ENCODE data around the gene ID1. TPM values are rescaled to one million over a fixed set of nuclear protein-coding genes. Genes with fewer than 3 reads are reported as not detected.

ID1 gene
- total and polyA plus RNA-seq, 10 of the 15 experiments (the other 5 are each of a cell fraction or from before 2014, with no cell fraction given) = 0.09 to 1.3 (median 0.47) TPM; not detected in 2

DNA sequence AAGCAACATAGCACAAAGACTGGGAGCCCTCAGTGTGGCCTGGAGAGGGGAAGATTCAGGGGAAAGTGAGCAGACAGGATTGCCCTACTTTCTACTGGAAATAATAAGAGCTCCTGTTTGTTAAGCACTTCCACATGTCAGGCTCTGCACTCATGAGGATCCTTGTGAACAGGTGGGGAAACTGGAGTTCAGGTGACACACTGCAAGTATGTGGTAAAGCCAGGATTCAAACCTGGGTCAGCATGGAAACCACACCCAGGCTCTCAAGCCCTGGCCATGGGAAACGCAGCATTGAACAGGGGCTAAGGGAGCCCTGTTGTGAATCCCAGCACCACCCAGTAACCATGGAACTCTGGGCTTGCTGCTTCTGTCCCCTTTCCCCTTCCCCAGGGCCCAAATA, 42.8 kb upstream of the ID1 start:
- no peak overlapping the region for H3K27ac ChIP-seq (ENCODE audit: control insufficient read depth, insufficient read depth)
- intact Hi-C loops (cut with micrococcal nuclease; ENCODE audit: unreplicated experiment) (loop anchor here (5.0 kb wide), 1 partner anchor 160 kb away; the partner anchor contains the start of gene BCL2L1), in situ Hi-C loops (cut with MboI) (no loop called here)
- WGBS (ENCODE audit: insufficient coverage, insufficient replicate concordance, low lambda C conversion rate, missing lambda C conversion rate) = 40% methylated on average over 1 of the region's 1 CpG
- no peaks in the 10 kb centered on the region for H3K27me3 ChIP-seq (replicated peaks in 1 of 2; ENCODE audit: control insufficient read depth in 2 of 2, insufficient read depth in 2 of 2, low read length in 1 of 2)
- BruUV-seq (replicated peaks) = no TSS peak
- DNase-seq (ENCODE audit: low read depth, low spot score) (no peak), ATAC-seq (no peak), FAIRE-seq (no peak)
- no peaks in the 10 kb centered on the region for H3K9me3 ChIP-seq (replicated peaks; ENCODE audit: control insufficient read depth, insufficient read depth, low read length)
- no peaks in the 10 kb centered on the region for H3K79me2 ChIP-seq (ENCODE audit: control insufficient read depth, insufficient read depth, low read length)
- no peaks in the 10 kb centered on the region for H3K4me1 ChIP-seq (ENCODE audit: control insufficient read depth, insufficient read depth, low read length)
- no peak overlapping the region for H3K4me2 ChIP-seq (ENCODE audit: control insufficient read depth, insufficient read depth)
- no peaks in the 10 kb centered on the region for H4K20me1 ChIP-seq (ENCODE audit: control insufficient read depth, insufficient read depth)
- ChIA-PET POLR2A (interaction anchor here (1.5 kb wide), 1 partner anchor 11 kb away, joined by 5 read pairs; no protein-coding TSS in a partner anchor), SMC1A (ENCODE audit: uncharacterized antibody, unreplicated experiment) (interaction anchor here (0.8 to 4.7 kb wide), 7 partner anchors 11 to 50 kb away, joined by 3 to 83 read pairs (median 5); partner anchors contain the start of gene ID1), CTCF (interaction anchor here (0.8 to 29.1 kb wide), 23 partner anchors 11 to 202 kb away, joined by 3 to 958 read pairs (median 4); partner anchors contain the start of gene ID1), RAD21 (ENCODE audit: unreplicated experiment) (interaction anchor here (1.0 to 6.3 kb wide), 4 partner anchors 10 to 161 kb away, joined by 4 to 126 read pairs (median 5); partner anchors contain the start of gene BCL2L1)
- H3K36me3 ChIP-seq (ENCODE audit: control insufficient read depth in 2 of 2, insufficient read depth in 2 of 2, low read length in 1 of 2) = peaks cover 16 to 17% of the 10 kb centered on the region in 2 experiments
- no peak overlapping the region for H2AFZ ChIP-seq (ENCODE audit: control insufficient read depth, low read depth, low read length)
- no peak overlapping the region for H3K4me3 ChIP-seq
- H3K9ac ChIP-seq (ENCODE audit: control insufficient read depth, insufficient read depth, low read length) = no peak overlapping the region
- TF ChIP-seq ATF7 (IDR thresholded peaks at IDR 0.05; ENCODE audit: low read depth) = no peak
- no peak for TF ChIP-seq FOXM1 (IDR thresholded peaks at IDR 0.05; ENCODE audit: low read depth, low read length)
- TF ChIP-seq, protein P1, sequence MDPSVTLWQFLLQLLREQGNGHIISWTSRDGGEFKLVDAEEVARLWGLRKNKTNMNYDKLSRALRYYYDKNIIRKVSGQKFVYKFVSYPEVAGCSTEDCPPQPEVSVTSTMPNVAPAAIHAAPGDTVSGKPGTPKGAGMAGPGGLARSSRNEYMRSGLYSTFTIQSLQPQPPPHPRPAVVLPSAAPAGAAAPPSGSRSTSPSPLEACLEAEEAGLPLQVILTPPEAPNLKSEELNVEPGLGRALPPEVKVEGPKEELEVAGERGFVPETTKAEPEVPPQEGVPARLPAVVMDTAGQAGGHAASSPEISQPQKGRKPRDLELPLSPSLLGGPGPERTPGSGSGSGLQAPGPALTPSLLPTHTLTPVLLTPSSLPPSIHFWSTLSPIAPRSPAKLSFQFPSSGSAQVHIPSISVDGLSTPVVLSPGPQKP (IDR thresholded peaks at IDR 0.05; ENCODE audit: low read depth, low read length) = no peak
- no peak for TF ChIP-seq ZNF24 (IDR thresholded peaks at IDR 0.05)
- TF ChIP-seq CEBPB (IDR thresholded peaks at IDR 0.05; ENCODE audit: borderline replicate concordance in 1 of 2, low read depth in 2 of 2, low read length in 2 of 2) = no peak
- TF ChIP-seq BMI1 (IDR thresholded peaks at IDR 0.05; ENCODE audit: borderline replicate concordance) = no peak
- TF ChIP-seq, protein P2, sequence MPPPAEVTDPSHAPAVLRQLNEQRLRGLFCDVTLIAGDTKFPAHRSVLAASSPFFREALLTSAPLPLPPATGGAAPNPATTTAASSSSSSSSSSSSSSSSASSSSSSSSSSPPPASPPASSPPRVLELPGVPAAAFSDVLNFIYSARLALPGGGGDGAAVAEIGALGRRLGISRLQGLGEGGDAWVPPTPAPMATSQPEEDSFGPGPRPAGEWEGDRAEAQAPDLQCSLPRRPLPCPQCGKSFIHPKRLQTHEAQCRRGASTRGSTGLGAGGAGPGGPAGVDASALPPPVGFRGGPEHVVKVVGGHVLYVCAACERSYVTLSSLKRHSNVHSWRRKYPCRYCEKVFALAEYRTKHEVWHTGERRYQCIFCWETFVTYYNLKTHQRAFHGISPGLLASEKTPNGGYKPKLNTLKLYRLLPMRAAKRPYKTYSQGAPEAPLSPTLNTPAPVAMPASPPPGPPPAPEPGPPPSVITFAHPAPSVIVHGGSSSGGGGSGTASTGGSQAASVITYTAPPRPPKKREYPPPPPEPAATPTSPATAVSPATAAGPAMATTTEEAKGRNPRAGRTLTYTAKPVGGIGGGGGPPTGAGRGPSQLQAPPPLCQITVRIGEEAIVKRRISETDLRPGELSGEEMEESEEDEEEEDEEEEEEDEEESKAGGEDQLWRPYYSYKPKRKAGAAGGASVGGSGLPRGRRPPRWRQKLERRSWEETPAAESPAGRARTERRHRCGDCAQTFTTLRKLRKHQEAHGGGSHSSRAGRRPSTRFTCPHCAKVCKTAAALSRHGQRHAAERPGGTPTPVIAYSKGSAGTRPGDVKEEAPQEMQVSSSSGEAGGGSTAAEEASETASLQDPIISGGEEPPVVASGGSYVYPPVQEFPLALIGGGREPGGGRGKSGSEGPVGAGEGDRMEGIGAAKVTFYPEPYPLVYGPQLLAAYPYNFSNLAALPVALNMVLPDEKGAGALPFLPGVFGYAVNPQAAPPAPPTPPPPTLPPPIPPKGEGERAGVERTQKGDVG (CRISPR knock-in tag; IDR thresholded peaks at IDR 0.05) = no peak
- TF ChIP-seq, protein P3, sequence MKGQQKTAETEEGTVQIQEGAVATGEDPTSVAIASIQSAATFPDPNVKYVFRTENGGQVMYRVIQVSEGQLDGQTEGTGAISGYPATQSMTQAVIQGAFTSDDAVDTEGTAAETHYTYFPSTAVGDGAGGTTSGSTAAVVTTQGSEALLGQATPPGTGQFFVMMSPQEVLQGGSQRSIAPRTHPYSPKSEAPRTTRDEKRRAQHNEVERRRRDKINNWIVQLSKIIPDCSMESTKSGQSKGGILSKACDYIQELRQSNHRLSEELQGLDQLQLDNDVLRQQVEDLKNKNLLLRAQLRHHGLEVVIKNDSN (IDR thresholded peaks at IDR 0.05; ENCODE audit: borderline replicate concordance, extremely low read length, insufficient read depth, low read depth, low read length) = no peak
- TF ChIP-seq, protein P4, sequence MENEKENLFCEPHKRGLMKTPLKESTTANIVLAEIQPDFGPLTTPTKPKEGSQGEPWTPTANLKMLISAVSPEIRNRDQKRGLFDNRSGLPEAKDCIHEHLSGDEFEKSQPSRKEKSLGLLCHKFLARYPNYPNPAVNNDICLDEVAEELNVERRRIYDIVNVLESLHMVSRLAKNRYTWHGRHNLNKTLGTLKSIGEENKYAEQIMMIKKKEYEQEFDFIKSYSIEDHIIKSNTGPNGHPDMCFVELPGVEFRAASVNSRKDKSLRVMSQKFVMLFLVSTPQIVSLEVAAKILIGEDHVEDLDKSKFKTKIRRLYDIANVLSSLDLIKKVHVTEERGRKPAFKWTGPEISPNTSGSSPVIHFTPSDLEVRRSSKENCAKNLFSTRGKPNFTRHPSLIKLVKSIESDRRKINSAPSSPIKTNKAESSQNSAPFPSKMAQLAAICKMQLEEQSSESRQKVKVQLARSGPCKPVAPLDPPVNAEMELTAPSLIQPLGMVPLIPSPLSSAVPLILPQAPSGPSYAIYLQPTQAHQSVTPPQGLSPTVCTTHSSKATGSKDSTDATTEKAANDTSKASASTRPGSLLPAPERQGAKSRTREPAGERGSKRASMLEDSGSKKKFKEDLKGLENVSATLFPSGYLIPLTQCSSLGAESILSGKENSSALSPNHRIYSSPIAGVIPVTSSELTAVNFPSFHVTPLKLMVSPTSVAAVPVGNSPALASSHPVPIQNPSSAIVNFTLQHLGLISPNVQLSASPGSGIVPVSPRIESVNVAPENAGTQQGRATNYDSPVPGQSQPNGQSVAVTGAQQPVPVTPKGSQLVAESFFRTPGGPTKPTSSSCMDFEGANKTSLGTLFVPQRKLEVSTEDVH (IDR thresholded peaks at IDR 0.05; ENCODE audit: low read depth, partially characterized antibody) = no peak
- no peak for TF ChIP-seq RBBP5 (conservative IDR thresholded peaks at IDR 0.05)
- TF ChIP-seq HDGF (IDR thresholded peaks at IDR 0.05) = no peak
- no peak for TF ChIP-seq CHD1 (IDR thresholded peaks at IDR 0.05; ENCODE audit: low read depth, low read length)
- TF ChIP-seq EP300 (IDR thresholded peaks at IDR 0.05; ENCODE audit: borderline replicate concordance in 1 of 2, control insufficient read depth in 1 of 2, low read depth in 2 of 2, low read length in 2 of 2) = no peak
- TF ChIP-seq ZNF622 (IDR thresholded peaks at IDR 0.05) = no peak
- TF ChIP-seq YY1 (IDR thresholded peaks at IDR 0.05; ENCODE audit: low read depth, low read length) = no peak
- TF ChIP-seq TCF7 (IDR thresholded peaks at IDR 0.05; ENCODE audit: borderline replicate concordance) = no peak
- TF ChIP-seq NR2C1 (IDR thresholded peaks at IDR 0.05) = no peak
